GM15510 (cell line): ENCODE results near the gene ADCK2.

Source experiments
- POLR2A ChIP-seq: IDR thresholded peaks from 3 replicates; pipeline ENCODE4 v1.6.1; 2011; ENCODE audit warnings: borderline replicate concordance; ENCODE audit not compliant: insufficient read length; ENCODE audit errors: extremely low read depth

Gene ADCK2, protein sequence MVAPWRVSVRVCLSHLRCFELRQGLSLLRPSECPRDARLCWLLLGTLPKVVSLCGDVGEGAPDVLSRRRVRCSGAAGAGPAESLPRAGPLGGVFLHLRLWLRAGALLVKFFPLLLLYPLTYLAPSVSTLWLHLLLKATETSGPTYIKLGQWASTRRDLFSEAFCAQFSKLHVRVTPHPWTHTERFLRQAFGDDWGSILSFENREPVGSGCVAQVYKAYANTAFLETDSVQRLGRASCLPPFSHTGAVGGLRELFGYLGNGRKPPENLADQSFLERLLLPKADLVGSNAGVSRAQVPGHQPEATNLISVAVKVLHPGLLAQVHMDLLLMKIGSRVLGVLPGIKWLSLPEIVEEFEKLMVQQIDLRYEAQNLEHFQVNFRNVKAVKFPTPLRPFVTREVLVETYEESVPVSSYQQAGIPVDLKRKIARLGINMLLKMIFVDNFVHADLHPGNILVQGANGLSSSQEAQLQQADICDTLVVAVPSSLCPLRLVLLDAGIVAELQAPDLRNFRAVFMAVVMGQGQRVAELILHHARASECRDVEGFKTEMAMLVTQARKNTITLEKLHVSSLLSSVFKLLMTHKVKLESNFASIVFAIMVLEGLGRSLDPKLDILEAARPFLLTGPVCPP

DNA sequence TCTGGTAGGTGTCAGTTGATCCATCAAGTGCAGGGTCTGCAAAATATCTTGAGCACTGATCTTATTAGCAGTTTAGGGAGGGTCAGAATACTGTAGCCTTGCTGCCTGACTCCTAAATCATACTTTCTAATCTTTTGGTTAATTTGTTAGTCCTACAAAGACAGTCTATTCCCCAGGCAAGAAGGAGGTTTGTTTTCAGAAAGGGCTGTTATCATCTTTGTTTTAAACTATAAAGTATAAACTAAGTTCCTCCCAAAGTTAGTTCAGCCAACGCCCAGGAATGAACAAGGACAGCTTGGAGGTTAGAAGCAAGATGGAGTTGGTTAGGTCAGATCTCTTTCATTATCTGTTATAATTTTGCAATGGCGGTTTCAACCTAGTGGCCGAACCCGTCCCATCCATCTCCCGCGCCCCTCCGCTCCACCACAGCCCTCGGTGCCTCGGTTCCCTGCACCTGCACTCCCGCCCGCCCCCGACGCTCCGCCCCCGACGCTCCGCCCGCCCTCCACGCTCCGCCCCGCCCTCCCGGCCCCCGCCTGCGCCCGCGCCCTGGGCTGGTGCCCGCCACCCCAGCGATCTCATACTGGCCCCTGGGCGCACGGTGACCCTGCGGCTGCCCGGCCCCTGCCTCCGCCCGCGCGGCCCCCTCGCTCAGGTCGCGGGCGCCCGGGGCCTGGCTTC lies at the start of gene ADCK2:
ADCK2 (plus strand) TSS at position 564 of the 681 bp plus-strand sequence. CDS start 386 bp downstream, outside the sequence.
- peak; percentile 72 for TF ChIP-seq POLR2A

DNA sequence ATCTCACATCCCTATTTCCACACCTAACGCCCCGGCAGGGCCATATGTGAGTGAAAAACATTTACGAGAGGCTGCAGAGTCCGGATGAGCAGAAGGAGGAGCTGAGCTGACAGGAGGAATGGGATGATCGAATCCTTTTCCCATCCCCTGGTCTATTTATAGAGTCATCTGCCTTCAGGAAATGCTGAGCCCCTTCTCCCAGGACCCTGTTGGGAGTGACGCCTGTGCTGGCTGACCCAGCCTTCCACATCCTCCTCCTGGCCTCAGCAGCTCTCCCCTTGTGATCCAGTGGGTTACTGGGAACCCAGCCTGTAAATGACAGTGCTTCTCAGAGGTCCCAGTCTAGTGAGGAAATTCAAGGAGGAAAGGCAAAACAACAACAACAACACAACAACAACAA lies 48.8 kb upstream of the ADCK2 start:
- no peak for TF ChIP-seq POLR2A

DNA sequence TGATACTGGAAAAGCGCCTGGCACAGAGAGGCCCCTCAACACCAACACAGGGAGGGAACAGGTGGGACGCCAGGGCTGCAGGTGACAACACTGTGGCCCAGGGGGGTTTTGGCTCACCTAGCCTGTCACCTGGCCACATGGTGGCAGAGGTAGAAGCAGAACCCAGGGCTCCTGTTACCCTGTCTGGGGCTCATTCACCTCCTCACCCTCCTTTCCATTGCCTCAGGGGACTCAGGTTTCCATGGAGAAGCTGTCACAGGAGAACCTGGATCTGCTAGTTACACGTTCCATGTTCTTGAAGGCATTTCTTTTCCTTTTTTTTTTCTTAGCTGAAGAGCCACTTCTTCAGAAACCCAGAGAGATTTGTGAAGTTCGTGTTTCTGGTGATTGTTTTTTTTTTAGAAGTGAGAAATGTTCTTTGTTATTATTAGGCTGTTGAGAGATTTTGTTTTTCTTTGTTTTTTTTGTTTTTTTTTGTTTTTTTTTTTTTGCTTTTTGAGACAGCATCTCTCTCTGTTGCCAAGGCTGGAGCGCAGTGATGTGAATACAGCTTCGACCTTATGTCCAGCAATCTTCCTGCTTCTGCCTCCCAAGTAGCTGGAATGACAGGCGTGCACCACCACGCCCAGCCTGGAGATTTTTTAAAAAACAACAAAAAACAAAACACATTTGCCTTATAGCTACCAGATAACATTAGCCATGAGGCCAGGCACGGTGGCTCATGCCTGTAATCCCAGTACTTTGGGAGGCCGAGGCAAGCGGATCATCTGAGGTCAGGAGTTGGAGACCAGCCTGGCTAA lies 48.2 kb upstream of the ADCK2 start:
- TF ChIP-seq POLR2A: no peak

DNA sequence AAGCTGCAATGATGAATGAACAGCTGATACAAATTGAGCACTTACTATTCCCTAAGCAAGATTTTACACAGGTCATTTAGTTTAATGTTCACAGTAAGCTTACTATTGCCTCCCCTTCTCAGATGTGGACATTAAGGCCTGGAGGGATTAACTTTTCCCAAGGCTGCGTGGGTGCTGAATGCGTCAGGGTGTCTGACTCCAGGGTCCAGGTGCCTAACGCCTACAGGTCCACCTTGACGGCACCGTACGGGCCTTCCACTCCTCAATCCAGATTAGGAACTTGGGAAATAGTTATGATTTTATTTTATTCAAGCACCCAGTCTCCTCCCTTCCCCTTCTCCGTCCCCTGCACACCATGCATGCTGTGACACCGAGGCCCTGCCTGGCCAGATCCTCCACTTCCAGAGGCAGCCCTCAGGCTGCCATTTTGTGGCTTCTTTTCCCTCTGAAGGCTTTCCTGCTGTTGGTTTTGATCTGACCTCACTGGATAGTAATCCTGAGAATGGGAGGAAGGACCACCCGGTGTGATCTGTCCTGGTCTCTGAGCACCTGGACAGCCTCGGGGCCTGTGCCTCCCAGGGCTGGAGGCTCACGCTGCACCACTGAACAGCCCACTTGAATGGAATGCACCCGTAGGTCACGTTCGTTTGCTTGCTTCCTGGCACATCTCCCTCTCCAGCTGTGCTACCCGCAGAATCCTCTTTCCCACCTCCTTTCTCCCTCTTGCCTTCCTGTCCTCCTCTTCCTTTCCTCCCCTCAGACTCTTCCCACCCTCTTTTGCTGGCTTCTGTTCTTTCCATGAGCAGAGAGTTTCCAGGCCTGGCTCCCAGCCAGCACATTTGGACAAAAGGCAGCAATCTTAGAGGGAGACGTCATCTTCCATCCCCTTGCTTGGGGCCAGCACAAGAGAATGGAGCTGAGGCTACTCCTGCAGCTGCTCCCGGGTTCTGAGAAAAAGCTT lies 46.6 kb upstream of the ADCK2 start:
- TF ChIP-seq POLR2A: no peak

DNA sequence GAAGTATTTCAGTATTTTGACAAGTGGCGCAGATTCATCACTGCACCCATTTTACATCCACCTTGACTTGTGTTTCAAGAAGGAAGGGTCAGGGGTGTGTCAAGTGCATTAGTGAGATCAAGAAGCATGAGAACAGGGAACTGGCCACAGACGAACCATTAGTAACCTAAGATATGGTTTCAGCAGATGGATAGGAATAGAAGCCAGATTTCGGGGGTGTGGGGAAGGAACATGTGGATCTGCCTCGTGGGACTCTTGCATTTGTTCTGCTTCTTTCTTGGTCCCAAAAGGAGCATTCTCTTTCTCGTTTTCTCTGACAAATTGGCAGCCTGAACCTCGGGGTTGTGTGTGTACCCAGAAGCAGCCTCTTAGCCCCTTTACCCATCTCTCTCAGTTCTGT lies 41.7 kb upstream of the ADCK2 start:
- TF ChIP-seq POLR2A: no peak

DNA sequence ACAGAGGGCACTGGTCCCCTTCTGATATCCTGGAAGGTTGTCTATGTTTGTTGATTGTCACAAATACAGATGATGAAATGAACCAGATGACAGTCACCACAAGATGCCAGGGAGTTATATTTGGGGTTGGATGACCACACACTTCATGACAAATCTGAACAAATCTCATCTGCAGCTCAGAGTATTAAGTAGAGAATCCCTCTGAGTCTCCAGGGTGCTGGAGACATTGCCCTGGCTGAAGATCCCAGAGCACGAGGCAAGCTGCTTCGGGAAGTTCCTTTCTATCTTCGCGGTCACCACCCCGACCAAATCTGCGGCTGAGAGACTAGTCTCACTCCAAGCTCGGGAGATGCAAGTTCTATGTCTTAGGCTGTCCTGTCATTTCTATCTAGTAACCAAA lies 41.1 kb upstream of the ADCK2 start:
- no peak for TF ChIP-seq POLR2A

DNA sequence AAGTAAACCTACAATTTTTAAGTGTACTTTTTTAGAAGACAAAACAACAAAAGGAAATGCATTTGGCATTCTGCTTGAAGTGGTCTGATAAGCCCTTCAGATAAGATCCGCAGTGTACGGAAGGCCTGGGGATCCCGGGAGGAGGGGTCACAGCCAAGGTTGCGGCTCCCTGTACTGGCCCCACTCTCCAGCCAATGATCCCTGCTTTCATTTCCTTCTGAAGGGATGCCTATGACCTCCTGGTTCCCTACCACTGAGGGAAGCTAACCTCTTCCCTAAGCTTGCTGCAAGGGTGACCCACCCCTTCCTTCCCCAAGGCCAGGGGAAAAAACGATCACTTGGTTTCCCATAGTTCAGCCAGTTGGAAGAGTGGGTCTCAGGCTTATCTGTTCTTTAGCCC lies 37.4 kb upstream of the ADCK2 start:
- no peak for TF ChIP-seq POLR2A

DNA sequence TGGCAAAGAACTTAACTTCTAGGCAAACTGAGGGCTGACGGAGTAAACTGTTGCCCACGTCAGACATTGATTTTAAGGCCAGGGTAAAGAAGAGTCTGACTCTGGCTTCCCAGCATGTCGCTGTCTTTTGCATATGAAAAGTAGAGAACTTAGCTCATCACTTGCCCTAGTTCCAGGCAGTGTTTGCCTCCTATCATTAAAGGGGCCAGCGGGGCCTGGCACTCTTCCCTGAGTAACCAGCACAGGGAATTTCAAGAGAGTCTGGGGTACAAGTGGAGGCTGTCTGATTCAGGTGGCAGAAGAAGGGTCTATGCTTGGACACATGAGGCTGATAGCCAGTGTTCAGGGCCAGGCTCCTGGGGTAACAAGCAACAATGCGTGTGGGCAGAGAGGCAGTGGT lies 36.9 kb upstream of the ADCK2 start:
- no peak for TF ChIP-seq POLR2A

DNA sequence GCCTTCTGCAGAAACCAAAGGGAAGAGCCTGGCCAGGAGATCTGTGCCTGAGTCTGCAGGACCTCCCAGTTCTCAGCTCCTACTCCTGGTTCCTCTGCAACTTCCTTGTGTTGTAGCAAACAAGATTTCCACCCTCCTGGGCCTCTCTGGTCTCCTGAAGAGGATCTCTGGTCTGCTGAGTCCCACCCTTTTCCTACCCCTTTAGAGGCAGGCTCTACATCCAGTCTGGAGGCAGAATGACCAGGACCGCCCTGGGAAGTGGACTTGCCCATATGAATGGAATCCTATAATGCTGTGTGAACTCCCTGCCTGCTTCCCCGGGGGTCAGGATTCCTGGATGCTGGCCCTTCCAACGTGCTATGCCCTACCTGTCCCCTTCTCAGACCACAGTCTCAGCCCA lies 35.3 kb upstream of the ADCK2 start:
- no peak for TF ChIP-seq POLR2A

DNA sequence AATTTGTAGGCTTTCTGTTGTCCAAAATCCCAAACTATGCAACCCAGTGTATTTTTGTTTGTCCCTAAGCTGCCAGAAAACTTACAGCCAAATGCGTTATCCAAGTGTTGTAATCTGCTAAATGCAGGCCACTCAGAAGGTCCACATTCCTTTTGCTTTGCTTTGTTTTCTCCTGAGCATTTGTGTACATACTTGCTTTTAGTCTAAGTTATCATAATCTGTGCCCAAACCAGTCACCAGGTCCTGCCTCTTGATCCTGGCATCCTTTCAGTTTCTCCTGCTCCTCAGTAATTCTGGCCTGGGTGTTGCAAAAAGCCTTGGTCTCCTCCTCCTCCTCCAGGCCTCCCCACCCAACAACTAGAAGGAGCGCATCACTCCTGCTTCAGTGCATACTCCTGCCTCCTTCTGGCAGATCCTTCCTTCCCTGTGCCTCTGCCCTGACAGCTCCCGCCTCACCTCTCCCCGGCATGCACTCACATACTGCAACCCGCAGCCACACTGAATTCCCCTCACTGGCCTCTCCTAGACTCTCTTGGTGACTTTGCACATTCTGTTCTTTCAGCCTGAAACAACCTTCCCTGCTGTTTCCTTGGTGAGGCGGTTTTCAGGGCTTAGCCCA lies 34.5 kb upstream of the ADCK2 start:
- TF ChIP-seq POLR2A: no peak

DNA sequence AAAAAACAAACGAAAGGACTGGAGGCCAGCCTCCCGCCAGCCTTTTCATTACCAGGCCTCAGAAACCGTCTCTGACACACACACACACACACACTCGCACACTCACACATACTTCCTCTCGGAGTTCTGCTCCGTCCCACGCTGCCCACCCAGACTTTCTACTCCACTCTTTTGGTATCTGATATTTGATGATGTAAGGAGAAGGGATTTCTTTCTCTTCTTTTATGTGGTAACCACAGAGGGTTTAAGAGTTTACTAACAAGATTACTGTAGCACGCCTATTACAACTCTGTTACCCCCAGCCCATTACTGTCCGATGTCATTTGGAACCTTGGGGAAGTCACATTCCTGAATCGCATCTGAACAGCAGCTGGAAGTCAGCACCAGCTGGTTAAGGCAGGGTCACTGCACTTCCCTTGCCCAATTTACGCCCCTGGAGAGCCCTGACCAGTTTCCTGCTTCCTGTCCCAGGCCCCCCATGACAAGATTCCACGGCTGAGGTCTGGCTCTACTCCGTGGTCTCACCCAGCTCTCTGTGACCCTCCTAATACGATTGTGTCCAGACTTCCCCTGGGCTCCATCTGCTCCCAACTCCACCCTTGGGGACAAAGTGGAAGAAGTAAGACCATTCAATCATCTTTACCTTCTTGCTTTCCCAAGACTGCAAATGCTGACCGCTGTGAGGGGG lies 33.2 kb upstream of the ADCK2 start:
- TF ChIP-seq POLR2A: no peak

DNA sequence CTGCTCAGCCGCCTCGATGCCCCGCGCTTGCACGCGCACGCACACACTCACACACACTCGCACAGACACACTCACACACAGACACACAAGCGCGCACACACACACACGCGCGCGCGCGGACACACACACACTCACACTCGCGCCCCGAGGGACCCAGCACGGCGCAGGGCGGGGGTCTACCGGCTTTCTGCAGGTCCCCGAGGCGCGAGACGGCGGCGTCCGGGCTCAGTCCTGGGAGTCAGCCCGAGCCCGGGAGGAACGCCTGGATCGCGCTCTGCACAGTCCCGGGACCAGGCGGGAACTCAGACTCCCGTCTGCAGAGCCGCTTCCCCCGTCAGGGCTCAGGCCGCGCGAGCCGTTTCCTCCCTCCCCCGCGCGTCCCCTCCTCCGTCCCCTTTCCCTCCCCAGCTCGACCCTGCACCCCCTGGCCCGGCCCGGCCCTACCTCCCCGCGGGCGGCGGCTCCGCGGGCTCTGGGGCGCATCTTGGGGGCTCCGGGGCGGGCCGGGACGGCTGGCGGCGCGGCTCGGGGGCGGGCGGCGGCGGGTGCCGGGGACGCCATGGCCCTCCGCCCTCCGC lies 32.6 kb upstream of the ADCK2 start:
- TF ChIP-seq POLR2A: no peak

DNA sequence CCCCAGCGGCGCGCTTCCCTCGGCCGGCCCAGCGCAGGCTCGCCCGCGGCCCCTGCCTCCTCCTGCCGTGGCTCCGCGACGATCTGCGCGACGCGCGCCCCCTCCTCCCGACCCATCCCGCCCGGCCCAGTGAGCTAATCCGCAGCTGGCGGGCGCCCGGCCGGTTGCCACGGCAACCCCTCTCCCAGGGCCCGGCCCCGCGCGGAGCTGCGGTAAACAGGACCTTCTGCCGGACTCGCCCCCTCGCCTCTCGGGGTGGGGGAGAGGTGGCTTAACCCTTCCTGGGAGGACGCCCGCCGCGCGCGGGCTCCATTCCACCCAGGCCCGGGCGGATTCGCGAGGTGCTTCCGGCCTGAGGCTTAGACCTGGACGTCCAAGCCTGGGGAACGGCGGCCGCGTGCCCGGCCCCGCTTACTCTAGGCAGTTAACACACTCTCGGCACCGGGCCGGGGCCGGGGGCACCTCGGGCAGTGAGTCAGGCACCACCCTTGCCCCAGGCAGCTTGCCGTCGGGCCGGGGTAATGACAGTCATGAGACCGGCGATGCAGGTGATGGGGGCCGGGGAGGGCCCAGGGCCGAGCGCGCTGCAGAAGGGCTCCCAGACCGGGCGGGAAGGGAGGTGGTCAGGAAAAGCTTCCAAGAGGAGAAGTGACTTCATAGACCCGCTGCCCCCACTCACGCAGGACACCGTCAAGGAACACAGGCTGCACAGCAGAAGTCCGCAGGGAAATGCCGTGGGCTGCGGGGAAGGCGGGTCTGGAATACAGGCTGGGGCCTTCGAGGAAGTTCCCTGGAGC lies 31.8 kb upstream of the ADCK2 start, which contains the start of gene DENND2A:
DENND2A (minus strand) TSS at position 87 of the 797 bp plus-strand sequence. CDS start 38,416 bp downstream, outside the sequence.
- no peak for TF ChIP-seq POLR2A
